PC-3 (cell line): ENCODE results near the gene RNF14.

Experiments
- CTCF ChIP-seq: fragments of 300-600 bp; sonication (generic); conservative IDR thresholded peaks from 2 replicates; pipeline ENCODE4 v1.5.1; 2017; ENCODE audit warnings: antibody characterized with exemption, low read depth, mild to moderate bottlenecking, low read length
- EZH2 ChIP-seq: fragments of 300-600 bp; sonication (generic); IDR thresholded peaks from one replicate; pipeline ENCODE4 v1.6.1; 2017; ENCODE audit warnings: antibody characterized with exemption, mild to moderate bottlenecking, low read length; ENCODE audit not compliant: unreplicated experiment
- EZH2phosphoT487 ChIP-seq: fragments of 300-600 bp; sonication (generic); IDR thresholded peaks from 2 replicates; pipeline ENCODE4 v1.6.1; 2018; ENCODE audit warnings: mild to moderate bottlenecking, antibody characterized with exemption, low read length, borderline replicate concordance

GRCh38 chr5:142006363-142007236 is 37.7 kb downstream of the RNF14 start:
- no peak for TF ChIP-seq EZH2phosphoT487
- no peak for TF ChIP-seq CTCF
- no peak for TF ChIP-seq EZH2
